Measurements from ENCODE around the gene MON1B.
"Not testable (repeated sequence)": the region's sequence is repeated elsewhere in the genome, so short reads cannot be mapped to it uniquely, and the experiment has no call there.

MON1B gene

GRCh38 chr16:77233799-77234519 is 43.0 kb downstream of the MON1B start:
- intact Hi-C loops (cut with DNase I) = no loop called here
- DNase-seq = no peak

- no peak for DNase-seq
- intact Hi-C loops (cut with DNase I) = loop anchor here (5.0 kb wide), 1 partner anchor 348 kb away; no protein-coding TSS in a partner anchor
Measured at GRCh38 chr16:77234611-77235010, 43.6 kb downstream of the MON1B start.

GRCh38 chr16:77236063-77236511 is 45.1 kb downstream of the MON1B start:
- DNase-seq = peak; percentile 71 to 96 (median 91)

GRCh38 chr16:77238593-77238992 is 47.6 kb downstream of the MON1B start:
- DNase-seq = no peak

More at GRCh38 chr16:77236063-77236511, 45.1 kb downstream of the MON1B start:
- intact Hi-C loops (cut with DNase I) = loop anchor here (5.0 kb wide), 1 partner anchor 346 kb away; no protein-coding TSS in a partner anchor

GRCh38 chr16:77242471-77242870 is 51.5 kb downstream of the MON1B start:
- DNase-seq; intact Hi-C loops (cut with DNase I): not testable (repeated sequence)

More at GRCh38 chr16:77238593-77238992, 47.6 kb downstream of the MON1B start:
- intact Hi-C loops (cut with DNase I) = loop anchor here (5.0 kb wide), 1 partner anchor 344 kb away; no protein-coding TSS in a partner anchor

GRCh38 chr16:77246150-77246549 is 55.2 kb downstream of the MON1B start:
- DNase-seq = no peak
- intact Hi-C loops (cut with DNase I) = no loop called here

- intact Hi-C loops (cut with DNase I) = no loop called here
- no peak for DNase-seq
Measured at GRCh38 chr16:77250400-77250799, 59.4 kb downstream of the MON1B start.
